B cell (primary cell): Measurements from ENCODE around the gene RAD51B. TPM values are rescaled to one million over a fixed set of nuclear protein-coding genes. Genes with fewer than 3 reads are reported as not detected.

Experiments
- ATAC-seq: fragments of 200-7000 bp; cut with Tn5 transposase; one replicate; pipeline ENCODE4 v1.10.0; 2021; ENCODE audit warnings: low read depth, mild to moderate bottlenecking, moderate number of reproducible peaks, moderate library complexity
- CTCF ChIA-PET: fragments of 350-600 bp; sonication (Branson Sonifier 250); formaldehyde crosslinking; loops from one replicate; lab custom pipeline; 2021; ENCODE audit warnings: antibody characterized with exemption, inconsistent platforms; lab: Charles Lee
- POLR2A ChIA-PET: fragments of 350-600 bp; sonication (Branson Sonifier 250); formaldehyde crosslinking; loops from one replicate; lab custom pipeline; 2021; ENCODE audit warnings: antibody characterized with exemption; lab: Charles Lee
- DNase-seq: peaks from one replicate; pipeline ENCODE4 v3.0.0; 2013
- H2AFZ ChIP-seq: 2 replicates; pipeline ENCODE4 v1.6.1; 2012; ENCODE audit warnings: mild to moderate bottlenecking, low read depth, low read length; ENCODE audit not compliant: insufficient read depth, poor library complexity, severe bottlenecking
- H3K27ac ChIP-seq, 2 donors: 1 replicate in 1 of 2; 2 replicates in 1 of 2; pipeline ENCODE4 v1.5.1; 2012 to 2013; ENCODE audit warnings: low read length in 2 of 2, mild to moderate bottlenecking in 2 of 2, moderate library complexity in 1 of 2
- H3K27me3 ChIP-seq, 4 experiments: fragments of 200-600 bp in 1 of 4; sonication (generic) in 1 of 4; replicated peaks in 1 of 4; 1 replicate in 2 of 4; 2 replicates in 2 of 4; pipeline versions ENCODE4 v1.6.1 to v1.7.0; 2013 to 2016; ENCODE audit warnings: low read length in 3 of 4, mild to moderate bottlenecking in 2 of 4, mixed read lengths in 1 of 4, moderate library complexity in 1 of 4; ENCODE audit not compliant: insufficient read depth in 4 of 4, control insufficient read depth in 3 of 4; ENCODE audit errors: control extremely low read depth in 1 of 4
- H3K36me3 ChIP-seq, 2 experiments: replicated peaks in 1 of 2; 1 replicate in 1 of 2; 2 replicates in 1 of 2; pipeline versions ENCODE4 v1.6.1 to v1.7.1; 2013; ENCODE audit warnings: low read length in 1 of 2; ENCODE audit not compliant: insufficient read depth in 2 of 2, control insufficient read depth in 1 of 2; ENCODE audit errors: control extremely low read depth in 1 of 2, extremely low read depth in 1 of 2
- H3K4me1 ChIP-seq, 2 donors: fragments of 200-600 bp in 1 of 2; sonication (generic) in 1 of 2; 1 replicate in 1 of 2; 2 replicates in 1 of 2; pipeline versions ENCODE4 v1.5.1 to v1.6.1; 2013 to 2017; ENCODE audit warnings: low read length in 2 of 2; ENCODE audit not compliant: control insufficient read depth in 2 of 2, insufficient read depth in 2 of 2
- H3K4me2 ChIP-seq: replicated peaks from 2 replicates; pipeline ENCODE3; 2012; ENCODE audit warnings: mild to moderate bottlenecking, low read depth, low read length; ENCODE audit not compliant: poor library complexity, severe bottlenecking
- H3K4me3 ChIP-seq, 5 experiments: fragments of 200-600 bp in 1 of 5; sonication (generic) in 1 of 5; 1 replicate in 3 of 5; 2 replicates in 2 of 5; pipeline versions ENCODE4 v1.5.1 to v1.7.0; 2011 to 2016; ENCODE audit warnings: low read length in 4 of 5, mild to moderate bottlenecking in 4 of 5, low read depth in 2 of 5, control low read depth in 1 of 5, moderate library complexity in 1 of 5; ENCODE audit not compliant: insufficient read depth in 1 of 5; ENCODE audit errors: control extremely low read depth in 1 of 5, extremely low read depth in 1 of 5
- H3K79me2 ChIP-seq: fragments of 200-600 bp; sonication (generic); one replicate; pipeline ENCODE4 v1.6.0; 2016; ENCODE audit warnings: low read length; ENCODE audit not compliant: control insufficient read depth, insufficient read depth
- H3K9ac ChIP-seq: fragments of 200-600 bp; sonication (generic); 2 replicates; pipeline ENCODE4 v1.6.1; 2017; ENCODE audit warnings: mild to moderate bottlenecking, low read length, moderate library complexity
- H3K9me3 ChIP-seq, 3 donors: one replicate each; pipeline versions ENCODE4 v1.6.1 to v1.7.1; 2013; ENCODE audit warnings: low read length in 2 of 3; ENCODE audit not compliant: control insufficient read depth in 2 of 3, insufficient read depth in 1 of 3; ENCODE audit errors: control extremely low read depth in 1 of 3
- H4K20me1 ChIP-seq: 2 replicates; pipeline ENCODE4 v1.6.0; 2012; ENCODE audit warnings: mild to moderate bottlenecking, low read length; ENCODE audit not compliant: insufficient read depth, control insufficient read depth, poor library complexity, severe bottlenecking
- H3K27ac Mint-ChIP-seq: one replicate; pipeline ENCODE4 v1.8.0; 2021; ENCODE audit warnings: mixed read lengths
- H3K27me3 Mint-ChIP-seq: one replicate; pipeline ENCODE4 v1.8.0; 2021; ENCODE audit warnings: mixed read lengths
- H3K4me1 Mint-ChIP-seq: one replicate; pipeline ENCODE4 v1.8.0; 2021; ENCODE audit warnings: mixed read lengths
- H3K4me3 Mint-ChIP-seq: one replicate; pipeline ENCODE4 v1.8.0; 2021; ENCODE audit warnings: mixed read lengths
- H3K9me3 Mint-ChIP-seq: one replicate; pipeline ENCODE4 v1.8.0; 2022; ENCODE audit warnings: mixed read lengths; ENCODE audit not compliant: insufficient read depth
- CTCF ChIP-seq: fragments of 200-600 bp; IDR thresholded peaks from one replicate; pipeline ENCODE4 v1.8.0; 2022; ENCODE audit warnings: antibody characterized with exemption, mild to moderate bottlenecking
- EZH2 ChIP-seq: IDR thresholded peaks from 2 replicates; pipeline ENCODE4 v1.6.1; 2012; ENCODE audit warnings: borderline replicate concordance, low read depth, mild to moderate bottlenecking, moderate library complexity, low read length; ENCODE audit not compliant: insufficient read depth, poor library complexity, severe bottlenecking
- WGBS: methylation state at CpG from one replicate; pipeline ENCODE4 v1.1.5; 2013; ENCODE audit warnings: missing lambda C conversion rate; ENCODE audit not compliant: insufficient coverage; 5-methylcytosine and 5-hydroxymethylcytosine counted together
- intact Hi-C: fragments of 100-400 bp; cut with micrococcal nuclease; formaldehyde crosslinking; loops from one replicate; pipeline ENCODE4 v1.10.0; 2022
- polyA plus RNA-seq: library from polyadenylated mRNA; depleted of rRNA; stranded (reverse); fragments of >200 nt; gene quantifications from 2 replicates; pipeline ENCODE4 v1.2.3, GENCODE V29; 2012
- total RNA-seq, 2 donors: library from RNA; stranded (reverse); fragments of 120-200 nt in 1 of 2; gene quantifications; 1 replicate in 1 of 2; 2 replicates in 1 of 2; pipeline versions ENCODE4 v1.2.3 to v1.2.4, GENCODE V29; 2013 to 2022

Gene RAD51B
- total and polyA plus RNA-seq, 2 donors (not counting 1 experiment from before 2014, with no cell fraction given), result 6.5 to 60.6 TPM

GRCh38 chr14:68670359-68670715 lies 850.8 kb downstream of the RAD51B start:
- H3K27ac ChIP-seq, result no peak overlapping the region
- Mint-ChIP-seq H3K27ac (no peak overlapping the region), H3K9me3 (no peaks in the 10 kb centered on the region), H3K27me3 (no peaks in the 10 kb centered on the region), H3K4me1 (peaks cover 69% of the 10 kb centered on the region), H3K4me3 (no peak overlapping the region)
- peaks cover 0 to 1% (median 0%) of the 10 kb centered on the region in 3 donors for H3K9me3 ChIP-seq
- H3K4me2 ChIP-seq, result no peak overlapping the region
- H3K4me3 ChIP-seq, result no peak overlapping the region
- intact Hi-C loops, result no loop called here
- DNase-seq (no peak), ATAC-seq (no peak)
- H3K4me1 ChIP-seq, result peaks cover 30 to 35% of the 10 kb centered on the region in 2 donors
- H3K27me3 ChIP-seq, result no peaks in the 10 kb centered on the region
- H3K9ac ChIP-seq, result no peak overlapping the region
- TF ChIP-seq EZH2 (no peak), CTCF (no peak)
- H2AFZ ChIP-seq, result no peak overlapping the region
- POLR2A ChIA-PET, result no interaction called here
- no peaks in the 10 kb centered on the region for H4K20me1 ChIP-seq
- peaks cover 29% of the 10 kb centered on the region for H3K79me2 ChIP-seq
- no CpG with 5 or more reads among the region's 1 CpG for WGBS
- CTCF ChIA-PET, result interaction anchor here (1.1 to 1.2 kb wide), 2 partner anchors 12 to 421 kb away, joined by 3 to 4 read pairs; no protein-coding TSS in a partner anchor
- H3K36me3 ChIP-seq, result peaks cover 0 to 1% of the 10 kb centered on the region in 2 experiments

GRCh38 chr14:68671909-68672308 lies 852.3 kb downstream of the RAD51B start:
- Histone ChIP-seq H2AFZ (no peak overlapping the region), H3K27me3 (no peaks in the 10 kb centered on the region), H3K4me3 (no peak overlapping the region), H3K27ac (no peak overlapping the region), H3K4me1 (peaks cover 30 to 35% of the 10 kb centered on the region in 2 donors), H3K79me2 (peaks cover 29% of the 10 kb centered on the region), H3K4me2 (peak overlapping the region; percentile 21), H3K9me3 (peaks cover 0 to 1% (median 0%) of the 10 kb centered on the region in 3 donors), H3K36me3 (peaks cover 0 to 1% of the 10 kb centered on the region in 2 experiments), H3K9ac (no peak overlapping the region), H4K20me1 (no peaks in the 10 kb centered on the region)
- Mint-ChIP-seq H3K27ac (peak overlapping the region; percentile 29), H3K4me1 (peaks cover 69% of the 10 kb centered on the region), H3K4me3 (no peak overlapping the region), H3K27me3 (no peaks in the 10 kb centered on the region), H3K9me3 (no peaks in the 10 kb centered on the region)
- ChIA-PET CTCF (interaction anchor here (1.1 kb wide), 1 partner anchor 423 kb away, joined by 3 read pairs; no protein-coding TSS in a partner anchor), POLR2A (interaction anchor here (0.6 kb wide), 1 partner anchor 121 kb away, joined by 3 read pairs; the partner anchor contains the start of gene ZFP36L1)
- TF ChIP-seq CTCF (no peak), EZH2 (no peak)
- ATAC-seq (no peak), DNase-seq (no peak)
- WGBS, result no CpG with 5 or more reads among the region's 2 CpGs
- intact Hi-C loops, result no loop called here
